Glutamatergic neuron (in vitro differentiated cells): Measurements from ENCODE around the gene VASN. TPM values are rescaled to one million over a fixed set of nuclear protein-coding genes. Genes with fewer than 3 reads are reported as not detected.
A peak's percentile ranks its signal among the peaks of the same experiment; 100 is the strongest.

ENCODE experiments used
- DNase-seq: peaks from one replicate; pipeline ENCODE4 v3.0.0; 2022
- H3K27ac Mint-ChIP-seq: one replicate; pipeline ENCODE4 v1.8.0; 2020; ENCODE audit warnings: mild to moderate bottlenecking, mixed read lengths, inconsistent platforms; ENCODE audit not compliant: unreplicated experiment
- H3K27me3 Mint-ChIP-seq: one replicate; pipeline ENCODE4 v1.8.0; 2020; ENCODE audit warnings: mild to moderate bottlenecking, moderate library complexity, mixed read lengths, inconsistent platforms; ENCODE audit not compliant: unreplicated experiment
- H3K36me3 Mint-ChIP-seq: one replicate; pipeline ENCODE4 v1.8.0; 2020; ENCODE audit warnings: mild to moderate bottlenecking, mixed read lengths, inconsistent platforms; ENCODE audit not compliant: unreplicated experiment
- H3K4me1 Mint-ChIP-seq: one replicate; pipeline ENCODE4 v1.8.0; 2020; ENCODE audit warnings: mild to moderate bottlenecking, low read depth, mixed read lengths, inconsistent platforms; ENCODE audit not compliant: unreplicated experiment
- H3K4me3 Mint-ChIP-seq: one replicate; pipeline ENCODE4 v1.8.0; 2020; ENCODE audit warnings: mild to moderate bottlenecking, mixed read lengths, inconsistent platforms; ENCODE audit not compliant: unreplicated experiment
- H3K9me3 Mint-ChIP-seq: one replicate; pipeline ENCODE4 v1.8.0; 2020; ENCODE audit warnings: mild to moderate bottlenecking, moderate library complexity, mixed read lengths, inconsistent platforms; ENCODE audit not compliant: unreplicated experiment
- CTCF ChIP-seq: fragments of 200-600 bp; sonication (generic); IDR thresholded peaks from one replicate; pipeline ENCODE4 v1.5.0; 2021; ENCODE audit not compliant: partially characterized antibody, unreplicated experiment
- total RNA-seq: library from RNA; stranded (reverse); fragmentation: NEBNext Ultra II Directional; extraction: Animal tissue kit (Norgen Biotek cat#: 25700); gene quantifications from one replicate; pipeline ENCODE4 v1.2.1, GENCODE V29; 2021; ENCODE audit not compliant: unreplicated experiment

VASN gene
- total RNA-seq, 1 donor from 2014 or later, result 4.1 TPM

GRCh38 chr16:4378999-4379690, 7.5 kb downstream of the VASN start:
- no peaks in the 10 kb centered on the region for H3K36me3 Mint-ChIP-seq
- DNase-seq, result no peak
- H3K9me3 Mint-ChIP-seq, result peaks cover 4% of the 10 kb centered on the region
- peaks cover 7% of the 10 kb centered on the region for H3K4me1 Mint-ChIP-seq
- no peak overlapping the region for H3K4me3 Mint-ChIP-seq
- TF ChIP-seq CTCF, result no peak
- peaks cover 14% of the 10 kb centered on the region for H3K27me3 Mint-ChIP-seq
- no peak overlapping the region for H3K27ac Mint-ChIP-seq

- Mint-ChIP-seq H3K4me3 (no peak overlapping the region), H3K27me3 (peaks cover 15% of the 10 kb centered on the region), H3K4me1 (peaks cover 8% of the 10 kb centered on the region), H3K9me3 (peaks cover 4% of the 10 kb centered on the region), H3K27ac (no peak overlapping the region), H3K36me3 (no peaks in the 10 kb centered on the region)
- TF ChIP-seq CTCF, result no peak
- DNase-seq, result no peak
Observed at GRCh38 chr16:4380119-4381063, 8.7 kb downstream of the VASN start.

- Mint-ChIP-seq H3K36me3 (no peaks in the 10 kb centered on the region), H3K9me3 (peaks cover 4% of the 10 kb centered on the region), H3K4me3 (no peak overlapping the region), H3K27me3 (peaks cover 14% of the 10 kb centered on the region), H3K4me1 (peaks cover 7% of the 10 kb centered on the region), H3K27ac (no peak overlapping the region)
- TF ChIP-seq CTCF, result no peak
- peak; percentile 9 for DNase-seq
Observed at GRCh38 chr16:4381072-4381934, 9.7 kb downstream of the VASN start.

GRCh38 chr16:4381935-4382794, 10.5 kb downstream of the VASN start:
- Mint-ChIP-seq H3K4me3 (no peak overlapping the region), H3K9me3 (peaks cover 6% of the 10 kb centered on the region), H3K27ac (no peak overlapping the region), H3K27me3 (peaks cover 14% of the 10 kb centered on the region), H3K36me3 (no peaks in the 10 kb centered on the region), H3K4me1 (peaks cover 5% of the 10 kb centered on the region)
- no peak for DNase-seq
- no peak for TF ChIP-seq CTCF
